ENCODE results near the gene KIF3A.
"Not testable (repeated sequence)": the region's sequence is repeated elsewhere in the genome, so short reads cannot be mapped to it uniquely, and the experiment has no call there.

The KIF3A gene

GRCh38 chr5:132714456-132715307 lies 22.7 kb downstream of the KIF3A start:
- no peak for DNase-seq

DNA sequence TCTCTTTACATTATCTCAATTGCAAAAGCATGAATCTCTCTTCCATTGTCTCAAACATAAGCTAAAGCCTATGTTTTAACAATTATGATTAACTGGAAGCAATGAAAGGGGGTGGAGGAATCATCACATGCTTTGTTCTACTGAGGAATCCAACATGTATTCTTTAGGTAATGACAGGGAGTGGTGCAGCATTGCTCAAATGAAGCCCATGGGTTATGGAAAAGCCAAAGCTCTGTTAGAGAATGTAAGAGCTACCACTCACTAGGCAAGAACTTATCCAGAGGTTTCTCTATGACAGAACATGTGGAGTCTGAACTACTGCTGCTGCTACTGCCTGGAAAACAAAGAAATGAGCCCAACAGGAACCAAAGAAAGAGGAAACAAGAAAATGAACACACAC lies 28.7 kb downstream of the KIF3A start:
- DNase-seq, result no peak

- no peak for DNase-seq
These were observed 32.5 kb downstream of the KIF3A start for GRCh38 chr5:132704875-132705274.

- DNase-seq, result no peak
These were observed 41.4 kb downstream of the KIF3A start for GRCh38 chr5:132695956-132696355.

GRCh38 chr5:132692632-132692967 lies 44.7 kb downstream of the KIF3A start:
- DNase-seq, result no peak

DNA sequence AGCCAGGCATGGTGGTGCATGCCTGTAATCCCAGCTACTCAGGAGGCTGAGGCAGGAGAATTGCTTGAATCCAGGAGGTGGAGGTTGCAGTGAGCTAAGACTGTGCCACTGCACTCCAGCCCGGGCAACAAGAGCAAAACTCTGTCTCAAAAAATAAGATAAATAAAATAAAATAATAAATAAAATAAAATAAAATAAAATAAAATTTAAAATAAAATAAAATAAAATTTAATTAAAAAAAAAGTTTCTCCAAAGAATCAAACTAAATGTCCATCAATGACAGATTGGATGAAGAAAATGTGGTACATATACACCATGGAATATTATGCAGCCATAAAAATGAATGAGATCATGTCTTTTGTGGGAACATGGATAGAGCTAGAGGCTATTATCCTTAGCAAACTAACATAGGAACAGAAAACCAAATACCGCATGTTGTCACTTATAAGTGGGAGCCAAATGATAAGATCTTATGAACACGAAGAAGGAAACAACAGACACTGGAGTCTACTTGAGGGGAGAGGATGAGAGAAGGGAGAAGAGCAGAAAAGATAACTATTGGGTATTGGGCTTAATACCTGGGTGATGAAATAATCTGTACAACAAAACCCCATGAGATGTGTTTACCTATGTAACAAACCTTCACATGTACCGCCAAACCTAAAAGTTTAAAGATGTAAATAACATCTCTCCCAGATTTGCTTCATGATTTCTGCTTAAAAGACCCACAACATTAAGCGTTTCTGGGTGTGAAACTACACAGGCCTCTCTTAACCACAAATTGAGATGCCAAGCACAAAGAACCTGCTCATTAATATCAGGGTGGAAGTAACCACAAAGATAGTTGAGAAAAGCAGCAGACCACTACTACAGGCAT lies 45.4 kb downstream of the KIF3A start:
- not testable (repeated sequence) for DNase-seq

DNA sequence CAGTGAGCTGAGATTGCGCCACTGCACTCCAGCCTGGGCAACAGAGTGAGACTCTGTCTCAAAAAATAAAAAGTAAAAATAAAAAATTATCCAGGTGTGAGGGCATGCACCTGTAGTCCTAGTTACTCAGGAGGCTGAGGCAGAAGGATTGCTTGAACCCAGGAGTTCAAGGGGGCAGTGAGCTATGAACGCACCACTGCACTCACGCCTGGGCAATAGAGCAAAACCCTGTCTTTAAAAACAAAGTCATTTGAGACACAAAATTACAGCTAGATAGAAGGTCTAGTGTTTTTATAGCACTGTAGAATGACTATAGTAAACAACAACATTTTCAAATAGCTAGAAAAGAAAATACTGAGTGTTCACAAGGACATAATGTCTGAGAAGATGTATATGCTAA lies 47.2 kb downstream of the KIF3A start:
- no peak for DNase-seq

DNA sequence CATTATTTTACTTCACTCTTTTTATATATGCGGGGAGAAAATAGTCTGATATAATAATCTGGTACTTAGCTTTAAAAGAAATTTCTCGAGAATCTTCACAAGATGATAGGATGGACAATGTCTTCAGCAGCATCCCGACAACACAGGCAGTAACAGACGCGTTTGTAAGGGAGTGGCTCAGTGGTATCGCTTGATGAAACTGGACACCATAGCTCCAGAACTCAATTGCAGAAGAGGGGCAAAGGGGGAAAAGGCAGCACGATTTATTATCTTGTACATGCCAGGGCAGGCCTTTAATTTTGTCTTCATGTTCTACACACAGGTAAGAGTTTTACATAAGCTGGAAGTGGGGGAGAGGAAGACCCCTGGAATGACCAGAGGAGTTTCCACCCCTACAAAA lies 47.8 kb downstream of the KIF3A start:
- DNase-seq, result no peak

- no peak for DNase-seq
These were observed 48.6 kb downstream of the KIF3A start for GRCh38 chr5:132688536-132689339.

- DNase-seq, result no peak
These were observed 49.4 kb downstream of the KIF3A start for GRCh38 chr5:132687995-132688394.

GRCh38 chr5:132686193-132686592 lies 51.2 kb downstream of the KIF3A start:
- DNase-seq, result no peak

- DNase-seq, result no peak
These were observed 52.2 kb downstream of the KIF3A start for GRCh38 chr5:132684922-132685720.

DNA sequence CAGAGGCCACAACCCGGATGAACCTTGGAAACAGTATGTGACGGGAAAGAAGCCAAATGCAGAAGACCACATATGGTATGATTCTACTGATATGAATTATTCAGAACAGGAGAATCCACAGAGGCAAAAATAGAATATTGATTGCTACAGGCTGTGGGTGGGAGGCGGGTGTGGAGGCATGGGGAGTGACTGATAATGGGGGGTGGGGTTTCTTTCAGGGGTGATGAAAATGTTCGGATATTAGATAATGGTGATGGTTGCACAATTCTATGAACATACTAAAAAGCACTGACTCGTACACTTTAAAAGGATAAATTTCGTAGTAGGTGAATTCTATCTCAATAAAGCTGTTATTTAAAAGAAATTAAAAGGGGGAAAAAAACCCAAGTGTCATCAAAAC lies 52.9 kb downstream of the KIF3A start:
- DNase-seq, result no peak

DNA sequence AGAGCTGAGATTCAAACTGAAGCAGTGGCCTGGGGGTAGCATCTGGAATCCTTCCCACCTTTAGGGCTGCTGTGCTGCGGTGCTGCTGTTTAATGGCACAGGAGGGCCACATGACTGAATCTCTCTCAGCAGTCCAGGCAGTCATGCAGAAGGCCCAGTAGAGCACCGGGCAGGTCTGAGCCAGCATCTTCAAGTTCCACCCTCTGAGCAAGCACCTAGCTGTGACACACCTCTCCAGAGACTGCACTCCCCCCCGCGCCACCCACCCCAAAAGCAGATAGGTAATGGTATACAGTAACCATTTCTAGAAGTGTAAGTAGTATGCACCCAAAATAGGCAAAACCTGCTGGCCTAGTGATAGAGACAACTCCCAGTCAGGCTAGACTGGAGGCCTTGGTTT lies 55.4 kb downstream of the KIF3A start:
- DNase-seq, result no peak

- no peak for DNase-seq
These were observed 55.9 kb downstream of the KIF3A start for GRCh38 chr5:132681476-132681831.

DNA sequence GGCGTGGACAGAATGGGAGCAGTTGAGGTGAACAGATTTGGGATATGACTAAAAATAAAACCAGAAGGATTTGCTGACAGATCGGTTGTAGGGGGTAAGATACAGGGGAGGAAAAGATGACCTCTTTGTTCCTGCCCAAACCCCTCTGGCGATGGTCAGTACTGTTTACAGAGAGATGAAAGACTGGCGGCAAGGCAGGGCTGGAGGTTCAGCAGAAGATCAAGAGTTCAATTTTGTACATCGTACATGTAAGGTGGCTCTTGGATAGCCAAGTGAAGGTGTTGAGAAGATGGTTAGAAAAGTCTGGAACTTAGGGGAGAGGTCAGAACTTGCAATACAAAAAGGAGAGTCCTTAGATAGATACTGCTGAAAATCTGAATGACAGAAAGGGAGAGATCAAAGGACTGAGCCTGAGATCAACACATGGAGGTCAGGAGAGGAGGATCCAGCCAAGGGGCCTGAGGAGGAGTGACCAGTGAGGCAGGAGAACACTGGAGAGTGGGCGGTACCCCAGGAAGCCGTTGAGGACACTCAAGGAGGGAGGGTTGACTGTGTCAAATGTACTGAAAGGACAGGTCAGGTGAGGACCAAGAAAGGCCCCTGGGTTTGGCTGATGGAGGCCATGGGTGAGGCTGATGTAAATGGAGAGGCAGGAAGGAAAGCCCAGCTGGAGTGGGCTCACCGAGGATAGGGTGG lies 56.4 kb downstream of the KIF3A start:
- DNase-seq, result no peak

DNA sequence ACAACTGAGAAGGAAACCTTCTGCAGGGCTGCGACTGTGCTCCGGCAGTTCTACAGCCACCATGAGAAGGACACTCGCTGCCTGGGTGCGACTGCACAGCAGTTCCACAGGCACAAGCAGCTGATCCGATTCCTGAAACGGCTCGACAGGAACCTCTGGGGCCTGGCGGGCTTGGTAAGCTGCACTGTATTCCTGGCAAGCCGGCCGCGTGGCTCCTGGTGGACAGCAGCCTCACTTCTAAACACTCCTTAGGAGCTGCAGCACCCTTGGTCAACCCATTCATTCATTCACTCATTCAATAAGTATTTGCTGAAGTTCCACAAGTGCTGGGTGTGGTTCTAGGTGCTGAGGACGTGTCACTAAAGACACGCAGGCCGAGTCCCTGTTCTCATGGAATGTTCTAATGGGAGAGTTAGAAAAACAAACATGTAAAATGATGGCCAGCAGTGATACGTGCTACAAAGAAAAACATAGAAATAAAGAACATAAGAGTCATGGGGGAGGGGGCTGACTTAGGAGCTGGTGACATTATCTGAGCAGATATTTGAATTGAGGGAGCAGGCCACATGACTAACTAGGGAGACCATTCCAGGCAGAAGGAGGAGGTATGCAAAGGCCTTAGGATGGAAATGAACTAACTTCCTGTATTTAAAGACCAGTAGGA lies 57.5 kb downstream of the KIF3A start:
- no peak for DNase-seq

DNA sequence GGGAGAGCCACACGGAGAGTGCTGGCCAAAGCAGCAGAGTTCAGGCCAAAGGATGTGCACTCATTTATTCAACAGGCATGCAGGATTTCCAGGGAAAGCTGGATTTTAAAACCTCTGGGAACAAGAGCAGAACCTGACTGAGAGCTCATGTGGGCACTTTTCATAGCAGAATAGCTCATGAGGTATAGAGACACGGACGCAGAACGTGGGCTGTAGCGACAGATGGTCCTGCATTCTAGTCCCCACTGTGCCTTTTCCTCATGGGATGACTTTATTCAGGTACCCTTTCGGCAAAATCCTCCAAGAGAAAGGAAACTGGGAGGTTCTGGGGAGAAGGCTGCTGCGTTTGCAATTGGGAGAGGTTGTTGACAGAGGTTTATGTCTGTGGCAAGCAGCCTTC lies 58.2 kb downstream of the KIF3A start:
- no peak for DNase-seq

- no peak for DNase-seq
These were observed 58.6 kb downstream of the KIF3A start for GRCh38 chr5:132678735-132679134.

DNA sequence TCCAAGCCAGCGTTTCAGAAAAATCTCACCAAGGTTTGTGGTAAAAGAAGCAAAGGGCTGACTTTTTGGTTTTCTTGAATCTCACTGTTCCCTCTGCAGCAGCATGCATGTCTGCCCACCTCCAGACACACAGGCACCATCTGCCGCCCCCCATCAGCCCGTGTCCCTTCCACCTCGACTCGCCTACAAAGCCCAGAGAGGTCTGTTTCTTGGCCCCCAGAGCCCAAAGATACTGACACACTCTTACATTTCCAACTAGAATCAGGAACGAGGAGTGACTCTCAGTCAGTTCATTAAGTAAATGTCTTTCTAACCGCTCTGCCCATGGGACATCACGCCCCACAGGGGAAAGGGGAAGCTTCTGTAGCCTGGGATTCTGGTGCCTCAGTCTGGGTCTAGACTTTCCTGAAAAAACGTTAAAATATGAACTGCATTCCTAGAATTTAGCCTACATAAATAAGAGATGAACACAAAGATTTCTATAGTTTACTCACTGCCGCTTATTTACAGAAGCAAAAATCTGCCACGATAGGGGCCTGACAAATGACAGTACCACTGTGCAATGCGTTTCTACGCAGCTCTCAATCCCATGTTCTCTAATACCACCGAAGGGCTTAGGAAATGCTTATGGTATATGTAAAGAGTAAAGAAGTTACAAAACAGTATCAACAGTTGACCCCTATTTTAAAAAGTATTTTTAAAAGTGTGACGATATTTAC lies 59.5 kb downstream of the KIF3A start:
- no peak for DNase-seq

DNA sequence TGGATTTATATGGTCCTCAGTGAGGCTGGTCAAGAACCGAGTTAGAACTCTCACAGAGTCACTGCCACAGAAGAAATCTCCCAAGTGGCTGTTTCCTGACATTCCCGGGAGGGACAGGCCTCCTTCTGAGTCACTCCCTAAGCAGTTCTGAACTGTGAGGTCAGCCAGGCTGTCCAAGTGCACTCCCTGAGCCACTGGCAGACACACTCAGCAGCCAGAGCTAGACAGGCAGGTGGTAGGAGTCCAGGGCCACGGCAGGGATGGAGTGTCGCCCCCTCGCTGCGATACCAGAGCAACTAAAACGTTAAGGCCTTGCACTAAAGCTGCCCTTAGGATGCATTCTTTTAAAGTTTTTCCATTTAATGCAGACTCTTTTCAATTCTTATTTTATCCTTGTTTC lies 60.2 kb downstream of the KIF3A start:
- DNase-seq, result no peak
